ENCODE measurements around the gene CUX1.

- TF ChIP-seq ZNF274 (IDR thresholded peaks at IDR 0.05; ENCODE audit: low read depth, low read length), result no peak
- no peak for TF ChIP-seq YY1 (IDR thresholded peaks at IDR 0.05; ENCODE audit: insufficient read depth, insufficient read length)
- TF ChIP-seq SUZ12 (IDR thresholded peaks at IDR 0.05; ENCODE audit: extremely low read depth, insufficient read depth, insufficient read length), result no peak
Measured at GRCh38 chr7:102181517-102181916, 364.1 kb downstream of the CUX1 start.

All from NT2/D1 (cell line).